ENCODE data around the gene CEP128. TPM values are rescaled to one million over a fixed set of nuclear protein-coding genes. Genes with fewer than 3 reads are reported as not detected.
"Not testable (repeated sequence)": the region's sequence is repeated elsewhere in the genome, so short reads cannot be mapped to it uniquely, and the experiment has no call there.

The CEP128 gene
- total RNA-seq, 2 experiments from 2014 or later, result 30.0 to 32.9 TPM

DNA sequence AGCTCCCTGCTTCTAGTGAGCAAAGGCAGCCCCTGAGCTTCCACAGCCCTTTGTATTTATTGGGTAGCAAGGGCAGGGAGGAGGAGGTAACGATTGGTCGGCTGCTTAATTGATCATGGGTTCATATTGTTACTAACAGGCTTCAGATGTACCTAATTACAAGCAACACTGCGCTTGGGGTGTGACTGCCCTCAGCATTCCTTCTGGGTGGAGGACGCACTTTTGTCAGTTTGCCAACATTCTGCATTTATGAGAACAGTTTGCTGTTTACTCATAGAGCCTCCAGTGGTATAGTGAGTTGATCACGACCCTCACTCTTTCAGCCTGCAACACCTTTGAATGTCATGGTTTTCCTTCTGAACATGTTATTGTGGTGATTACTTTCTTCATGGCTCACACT, 23.5 kb upstream of the CEP128 start:
- DNase-seq, result no peak
- no peak overlapping the region for H3K4me3 Mint-ChIP-seq
- POLR2A ChIA-PET, result interaction anchor here (0.9 kb wide), 1 partner anchor 8 kb away, joined by 3 read pairs; no protein-coding TSS in a partner anchor
- H3K36me3 Mint-ChIP-seq, result peaks cover 4% of the 10 kb centered on the region
- no peak overlapping the region for H3K27ac Mint-ChIP-seq
- peaks cover 21% of the 10 kb centered on the region for H3K27me3 Mint-ChIP-seq
- no peak for ATAC-seq (ENCODE audit: low read depth)
- peaks cover 3% of the 10 kb centered on the region for H3K4me1 Mint-ChIP-seq
- no peaks in the 10 kb centered on the region for H3K9me3 Mint-ChIP-seq

DNA sequence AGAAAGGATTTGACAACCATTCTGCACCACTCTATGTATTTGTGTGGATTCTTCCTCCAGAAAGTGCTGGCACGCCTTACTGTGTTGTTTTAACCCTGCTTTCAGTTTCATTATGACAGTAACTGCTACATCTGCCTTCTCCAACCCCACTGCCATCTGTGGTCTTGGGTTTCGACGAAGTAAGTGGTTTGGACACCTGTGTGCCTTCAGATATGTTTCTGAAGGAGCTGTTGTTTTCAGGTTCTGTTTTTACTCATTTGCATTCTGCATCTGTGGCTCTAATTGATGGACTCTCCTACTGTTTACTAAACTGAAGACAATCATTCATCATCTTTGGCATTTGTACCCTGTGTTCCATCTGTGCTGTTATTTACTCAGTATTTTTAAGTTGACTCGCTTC, 18.0 kb upstream of the CEP128 start:
- H3K36me3 Mint-ChIP-seq, result peaks cover 8% of the 10 kb centered on the region
- peaks cover 25% of the 10 kb centered on the region for H3K27me3 Mint-ChIP-seq
- POLR2A ChIA-PET, result interaction anchor here (0.7 to 2.0 kb wide), 7 partner anchors 19 to 262 kb away, joined by 3 to 16 read pairs (median 3); partner anchors contain the start of gene GTF2A1
- peaks cover 38% of the 10 kb centered on the region for H3K4me1 Mint-ChIP-seq
- DNase-seq (peak; percentile 45), ATAC-seq (ENCODE audit: low read depth) (peak; percentile 96)
- peak overlapping the region; percentile 71 for H3K4me3 Mint-ChIP-seq
- H3K27ac Mint-ChIP-seq, result peak overlapping the region; percentile 74
- H3K9me3 Mint-ChIP-seq, result no peaks in the 10 kb centered on the region

DNA sequence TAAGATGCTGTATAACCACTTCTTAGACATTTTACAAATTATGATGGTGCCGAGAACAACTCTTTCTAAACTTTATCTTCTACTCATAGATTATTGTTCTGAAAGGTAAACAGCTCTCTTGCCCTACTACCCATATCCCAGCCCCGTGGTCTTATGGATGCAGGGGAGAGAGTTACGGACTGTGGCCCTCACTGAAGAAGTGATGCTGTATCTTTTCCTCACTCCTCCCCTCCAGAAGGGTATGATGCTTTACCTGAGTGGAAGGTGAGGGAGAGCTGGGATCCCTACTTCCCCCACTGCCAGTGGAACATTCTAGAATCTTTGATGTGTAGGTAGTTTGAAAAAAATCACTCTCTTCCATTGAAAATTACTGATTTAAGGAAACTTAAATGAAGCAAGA, 17.4 kb upstream of the CEP128 start:
- Mint-ChIP-seq H3K4me1 (peaks cover 38% of the 10 kb centered on the region), H3K36me3 (peaks cover 8% of the 10 kb centered on the region), H3K9me3 (no peaks in the 10 kb centered on the region), H3K27ac (peak overlapping the region; percentile 74), H3K4me3 (peak overlapping the region; percentile 71), H3K27me3 (peaks cover 24% of the 10 kb centered on the region)
- no peak for DNase-seq
- ATAC-seq (ENCODE audit: low read depth), result no peak
- POLR2A ChIA-PET, result interaction anchor here (0.6 to 2.0 kb wide), 6 partner anchors 19 to 262 kb away, joined by 3 to 16 read pairs (median 4); partner anchors contain the start of gene GTF2A1

DNA sequence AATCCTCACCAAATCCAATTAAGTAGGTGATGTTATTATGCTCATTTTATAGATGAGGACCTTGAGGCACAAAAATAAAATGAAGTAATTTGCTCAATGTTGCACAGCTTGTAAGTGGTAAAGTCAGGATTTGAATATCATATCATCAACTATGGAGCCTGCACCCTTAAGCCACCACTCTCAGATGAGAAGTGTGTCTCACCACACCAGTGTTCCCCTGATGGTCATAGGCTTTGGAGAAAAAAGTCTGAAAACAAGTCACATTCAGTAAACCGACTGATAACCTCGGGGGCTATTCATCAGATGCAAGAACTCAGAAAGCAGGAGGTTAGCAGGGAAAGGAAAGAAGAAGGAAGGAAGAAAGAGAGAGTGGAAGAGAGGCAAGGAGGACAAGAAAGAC, 16.7 kb upstream of the CEP128 start:
- DNase-seq (no peak), ATAC-seq (ENCODE audit: low read depth) (no peak)
- H3K4me3 Mint-ChIP-seq, result peak overlapping the region; percentile 56
- POLR2A ChIA-PET, result interaction anchor here (0.6 to 2.0 kb wide), 3 partner anchors 20 to 262 kb away, joined by 3 to 16 read pairs (median 4); partner anchors contain the start of gene GTF2A1
- peaks cover 21% of the 10 kb centered on the region for H3K27me3 Mint-ChIP-seq
- peaks cover 38% of the 10 kb centered on the region for H3K4me1 Mint-ChIP-seq
- peak overlapping the region; percentile 57 for H3K27ac Mint-ChIP-seq
- H3K36me3 Mint-ChIP-seq, result peaks cover 8% of the 10 kb centered on the region
- no peaks in the 10 kb centered on the region for H3K9me3 Mint-ChIP-seq

DNA sequence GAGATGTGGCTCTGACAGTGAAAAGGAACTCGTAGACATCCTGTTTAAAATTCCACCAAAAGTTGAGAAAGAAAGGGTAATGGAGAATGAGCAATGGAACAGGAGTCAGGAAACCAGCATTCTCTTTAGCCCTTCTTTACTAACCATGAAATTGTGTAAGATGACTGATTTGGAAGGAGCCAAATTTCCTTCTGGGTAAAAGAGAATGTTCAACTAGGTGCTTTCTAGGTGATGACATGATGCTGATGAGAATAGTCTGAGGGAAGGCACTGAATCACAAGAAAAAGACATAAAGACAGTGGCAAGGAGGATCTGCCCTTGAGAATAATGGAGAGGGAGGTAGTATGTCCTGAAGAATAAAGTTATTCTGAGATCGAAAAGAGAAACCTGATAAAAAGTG, 16.1 kb upstream of the CEP128 start:
- Mint-ChIP-seq H3K9me3 (no peaks in the 10 kb centered on the region), H3K4me3 (no peak overlapping the region), H3K36me3 (peaks cover 8% of the 10 kb centered on the region), H3K27me3 (peaks cover 28% of the 10 kb centered on the region), H3K4me1 (peaks cover 38% of the 10 kb centered on the region), H3K27ac (peak overlapping the region; percentile 58)
- no peak for DNase-seq
- no peak for ATAC-seq (ENCODE audit: low read depth)
- POLR2A ChIA-PET, result no interaction called here

DNA sequence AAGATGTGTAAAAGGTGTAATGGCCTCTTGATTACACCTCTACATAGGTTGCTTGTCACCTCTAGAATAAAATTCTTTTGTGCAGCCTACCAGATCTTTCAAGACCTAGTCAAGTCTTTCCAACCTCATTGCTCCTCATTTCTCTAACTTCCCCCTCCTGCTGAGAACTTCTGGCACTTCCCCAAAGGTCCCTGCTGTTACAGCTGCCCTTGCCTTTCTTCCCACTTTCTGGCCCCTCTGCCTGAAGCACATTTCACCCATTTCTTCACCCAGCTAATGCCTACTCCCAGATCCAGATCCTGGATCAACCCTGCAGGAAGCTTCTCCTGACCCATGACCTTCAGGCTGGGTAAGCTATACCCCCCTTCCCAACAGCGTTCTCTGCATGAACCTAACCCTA, 15.4 kb upstream of the CEP128 start:
- peaks cover 33% of the 10 kb centered on the region for H3K27me3 Mint-ChIP-seq
- peaks cover 8% of the 10 kb centered on the region for H3K36me3 Mint-ChIP-seq
- DNase-seq, result no peak
- H3K4me3 Mint-ChIP-seq, result no peak overlapping the region
- no peaks in the 10 kb centered on the region for H3K9me3 Mint-ChIP-seq
- H3K4me1 Mint-ChIP-seq, result peaks cover 38% of the 10 kb centered on the region
- POLR2A ChIA-PET, result interaction anchor here (0.7 kb wide), 1 partner anchor 24 kb away, joined by 3 read pairs; no protein-coding TSS in a partner anchor
- ATAC-seq (ENCODE audit: low read depth), result no peak
- H3K27ac Mint-ChIP-seq, result no peak overlapping the region

DNA sequence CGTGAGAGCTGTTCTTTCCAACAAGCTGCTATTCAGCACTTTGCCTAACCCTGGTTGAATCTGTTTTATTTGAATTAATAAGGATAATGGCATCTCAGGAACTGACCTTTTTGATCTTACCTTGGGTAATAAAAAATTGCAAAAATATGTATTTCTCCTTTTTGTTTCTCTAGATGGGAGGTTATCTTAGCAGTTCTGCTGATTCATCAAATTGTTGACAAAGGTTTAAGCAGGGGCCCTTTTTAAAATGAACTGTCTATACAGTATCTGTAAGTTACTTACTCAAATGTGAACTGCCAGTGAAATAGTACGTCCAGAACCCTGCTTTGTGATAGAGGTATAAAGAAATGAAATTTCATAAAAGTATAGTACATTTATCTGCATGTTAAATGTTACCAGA, 14.6 kb upstream of the CEP128 start:
- Mint-ChIP-seq H3K27ac (no peak overlapping the region), H3K4me1 (peaks cover 38% of the 10 kb centered on the region), H3K9me3 (no peaks in the 10 kb centered on the region), H3K27me3 (peaks cover 38% of the 10 kb centered on the region), H3K4me3 (no peak overlapping the region), H3K36me3 (peaks cover 6% of the 10 kb centered on the region)
- ATAC-seq (ENCODE audit: low read depth), result no peak
- DNase-seq, result no peak
- POLR2A ChIA-PET, result no interaction called here

DNA sequence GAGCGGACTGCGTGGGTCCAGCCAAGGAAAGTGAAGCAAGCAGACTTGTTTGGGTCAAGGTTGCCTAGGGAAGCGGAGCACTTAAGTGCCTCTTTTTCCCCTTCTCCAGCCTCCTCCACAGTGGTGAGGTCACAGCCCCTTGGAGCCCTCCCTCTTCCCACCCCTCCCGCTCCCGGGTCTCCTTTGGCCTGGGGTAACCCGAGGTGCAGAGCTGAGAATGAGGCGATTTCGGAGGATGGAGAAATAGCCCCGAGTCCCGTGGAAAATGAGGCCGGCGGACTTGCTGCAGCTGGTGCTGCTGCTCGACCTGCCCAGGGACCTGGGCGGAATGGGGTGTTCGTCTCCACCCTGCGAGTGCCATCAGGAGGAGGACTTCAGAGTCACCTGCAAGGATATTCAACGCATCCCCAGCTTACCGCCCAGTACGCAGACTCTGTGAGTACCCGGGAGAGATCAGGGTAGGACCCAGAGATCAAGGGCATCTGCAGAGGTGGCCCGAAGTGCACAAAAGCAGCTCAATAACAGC, 13.9 kb upstream of the CEP128 start, which contains the start of gene TSHR:
TSHR (plus strand) TSS at position 206 of the 526 bp plus-strand sequence; CDS start at position 266, 60 bp downstream.
- Mint-ChIP-seq H3K4me1 (peaks cover 38% of the 10 kb centered on the region), H3K27ac (peak within 1 kb of the TSS; percentile 65), H3K4me3 (peak within 1 kb of the TSS; percentile 85), H3K27me3 (peaks cover 44% of the 10 kb centered on the region), H3K36me3 (peaks cover 6% of the 10 kb centered on the region), H3K9me3 (no peaks in the 10 kb centered on the region)
- ATAC-seq (ENCODE audit: low read depth) (no peak), DNase-seq (peak; percentile 40)
- POLR2A ChIA-PET, result interaction anchor here (0.6 to 1.1 kb wide), 2 partner anchors 11 to 263 kb away, joined by 3 read pairs; no protein-coding TSS in a partner anchor

DNA sequence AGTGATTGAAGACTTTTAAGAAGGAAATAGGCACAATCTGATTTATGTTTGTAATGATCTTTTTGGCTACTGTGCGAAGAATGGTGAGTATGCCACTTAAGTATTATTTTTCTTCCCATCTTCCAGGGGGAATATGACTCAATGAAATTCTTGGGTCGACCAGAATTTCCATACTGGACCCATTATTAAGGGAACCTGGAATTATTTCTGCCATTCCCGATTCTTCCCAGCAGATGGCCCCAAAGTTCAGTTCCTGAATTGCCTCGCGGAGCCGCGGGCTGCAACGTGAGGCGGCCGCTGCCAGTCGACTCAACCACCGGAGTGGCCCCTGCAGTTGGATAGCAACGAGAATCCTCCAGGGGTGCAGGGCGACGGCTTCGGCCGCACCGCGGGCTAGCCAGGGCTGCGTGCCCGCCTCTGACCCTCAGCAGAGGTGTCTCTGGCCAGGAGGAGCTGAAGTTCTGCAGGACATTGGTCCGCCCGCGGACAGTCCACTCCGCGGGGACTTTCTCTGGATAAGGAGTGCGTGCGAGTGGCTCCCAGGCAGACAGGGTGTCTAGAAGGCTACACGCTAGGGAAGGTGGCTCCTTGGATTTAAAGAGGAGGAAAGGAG, 13.3 kb upstream of the CEP128 start:
- Mint-ChIP-seq H3K27me3 (peaks cover 50% of the 10 kb centered on the region), H3K27ac (peak overlapping the region; percentile 65), H3K36me3 (peaks cover 6% of the 10 kb centered on the region), H3K4me1 (peaks cover 32% of the 10 kb centered on the region), H3K4me3 (peak overlapping the region; percentile 85), H3K9me3 (no peaks in the 10 kb centered on the region)
- ATAC-seq (ENCODE audit: low read depth) (peak; percentile 49), DNase-seq (peak; percentile 71)
- POLR2A ChIA-PET, result interaction anchor here (1.1 kb wide), 1 partner anchor 264 kb away, joined by 3 read pairs; no protein-coding TSS in a partner anchor

DNA sequence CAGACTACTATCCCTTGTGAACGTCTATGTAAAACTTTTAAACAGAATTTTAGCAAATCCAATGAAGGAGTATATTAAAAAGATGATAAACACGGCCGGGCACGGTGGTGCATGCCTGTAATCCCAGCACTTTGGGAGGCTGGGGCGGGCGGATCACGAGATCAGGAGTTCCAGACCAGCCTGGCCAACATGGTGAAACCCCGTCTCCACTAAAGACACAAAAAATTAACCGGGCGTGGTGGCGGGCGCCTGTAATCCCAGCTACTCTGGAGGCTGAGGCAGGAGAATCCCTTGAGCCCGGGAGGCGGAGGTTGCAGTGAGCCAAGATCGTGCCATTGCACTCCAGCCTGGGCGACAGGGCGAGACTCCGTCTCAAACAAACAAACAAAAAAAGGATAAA, 11.7 kb upstream of the CEP128 start:
- DNase-seq; H3K36me3 Mint-ChIP-seq; H3K27ac Mint-ChIP-seq; ATAC-seq (ENCODE audit: low read depth); H3K4me3 Mint-ChIP-seq; H3K9me3 Mint-ChIP-seq; POLR2A ChIA-PET: not testable (repeated sequence)
- H3K27me3 Mint-ChIP-seq, result peaks cover 56% of the 10 kb centered on the region
- H3K4me1 Mint-ChIP-seq, result peaks cover 19% of the 10 kb centered on the region

DNA sequence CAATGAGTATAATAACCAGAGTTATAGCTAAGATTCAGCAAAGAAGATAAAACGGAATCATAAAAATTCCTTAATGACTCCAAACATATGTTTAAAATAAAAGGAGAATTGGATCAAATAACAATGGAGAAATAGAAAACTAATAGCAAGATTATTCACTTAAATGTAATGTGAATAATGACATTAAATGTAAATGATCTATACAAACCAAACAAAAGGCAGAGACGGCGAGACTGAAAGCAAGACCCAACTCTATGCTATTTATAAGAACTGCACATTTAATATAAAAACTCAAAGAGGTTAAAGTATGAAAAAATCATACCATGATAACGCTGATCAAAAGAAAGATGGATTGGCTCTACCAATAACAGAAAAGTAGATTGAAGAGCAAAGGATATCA, 10.0 kb upstream of the CEP128 start:
- POLR2A ChIA-PET, result interaction anchor here (0.8 kb wide), 1 partner anchor 14 kb away, joined by 3 read pairs; no protein-coding TSS in a partner anchor
- DNase-seq (no peak), ATAC-seq (ENCODE audit: low read depth) (no peak)
- H3K9me3 Mint-ChIP-seq, result peaks cover 2% of the 10 kb centered on the region
- peaks cover 2% of the 10 kb centered on the region for H3K36me3 Mint-ChIP-seq
- peaks cover 12% of the 10 kb centered on the region for H3K4me1 Mint-ChIP-seq
- no peak overlapping the region for H3K27ac Mint-ChIP-seq
- H3K4me3 Mint-ChIP-seq, result no peak overlapping the region
- H3K27me3 Mint-ChIP-seq, result peaks cover 49% of the 10 kb centered on the region

DNA sequence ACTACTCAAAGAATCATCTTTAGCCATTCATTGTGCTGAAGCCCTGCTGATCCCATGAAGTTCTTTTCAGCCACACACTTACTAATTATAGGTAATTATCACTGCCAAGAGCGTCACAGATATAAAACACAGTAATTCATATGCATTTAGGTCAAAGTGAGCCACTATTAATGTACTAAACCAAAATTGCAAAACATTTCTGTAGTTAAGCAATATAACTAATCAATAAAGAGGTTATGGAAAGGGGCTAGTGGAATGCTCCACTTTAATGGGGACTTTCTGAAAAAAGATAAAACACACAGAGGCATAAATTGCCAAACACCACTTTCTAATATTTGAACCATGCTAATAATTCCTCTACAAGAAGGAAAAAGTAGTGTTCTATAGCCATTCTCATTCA, 6.8 kb upstream of the CEP128 start:
- DNase-seq (no peak), ATAC-seq (ENCODE audit: low read depth) (no peak)
- Mint-ChIP-seq H3K36me3 (peaks cover 5% of the 10 kb centered on the region), H3K27ac (no peak overlapping the region), H3K4me3 (no peak overlapping the region), H3K27me3 (peaks cover 35% of the 10 kb centered on the region), H3K4me1 (peaks cover 1% of the 10 kb centered on the region), H3K9me3 (peaks cover 3% of the 10 kb centered on the region)
- POLR2A ChIA-PET, result no interaction called here

DNA sequence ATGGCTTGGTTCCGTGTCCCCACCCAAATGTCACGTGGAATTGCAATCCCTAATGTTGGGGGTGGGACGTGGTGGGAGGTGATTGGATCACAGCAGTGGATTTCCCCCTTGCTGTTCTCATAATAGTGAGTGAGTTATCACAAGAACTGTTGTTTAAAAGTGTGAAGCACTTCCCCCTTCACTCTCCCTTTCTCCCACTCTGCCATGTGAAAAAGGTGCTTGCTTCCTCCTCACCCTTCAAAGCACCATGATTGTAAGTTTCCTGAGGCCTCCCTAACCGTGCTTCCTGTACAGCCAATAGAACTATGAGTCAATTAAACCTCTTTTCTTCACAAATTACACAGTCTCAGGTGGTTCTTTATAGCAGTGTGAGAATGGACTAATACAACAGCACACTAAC, 5.3 kb upstream of the CEP128 start:
- Mint-ChIP-seq H3K4me1 (peaks cover 12% of the 10 kb centered on the region), H3K27ac (no peak overlapping the region), H3K9me3 (peaks cover 3% of the 10 kb centered on the region), H3K36me3 (peaks cover 5% of the 10 kb centered on the region), H3K27me3 (peaks cover 23% of the 10 kb centered on the region), H3K4me3 (no peak overlapping the region)
- POLR2A ChIA-PET, result no interaction called here
- ATAC-seq (ENCODE audit: low read depth) (no peak), DNase-seq (no peak)

DNA sequence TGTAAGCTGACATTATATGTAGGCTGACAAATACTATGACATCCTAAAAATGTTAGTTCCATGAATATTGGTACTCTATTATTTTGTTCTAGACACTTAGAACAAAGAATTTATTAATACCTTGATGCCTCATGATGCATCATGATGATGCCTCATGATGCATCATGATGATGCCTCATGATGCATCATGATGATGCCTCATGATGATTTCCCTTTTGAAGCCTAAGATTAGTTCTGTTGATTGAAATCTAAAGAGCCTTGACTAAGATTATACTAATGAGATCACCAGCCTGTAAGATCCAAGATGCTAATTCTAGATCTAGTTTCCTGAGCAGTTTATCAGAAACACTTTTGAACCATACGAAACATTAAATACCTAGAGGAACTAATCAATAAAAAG, 4.6 kb upstream of the CEP128 start:
- no peak for DNase-seq
- Mint-ChIP-seq H3K27me3 (peaks cover 18% of the 10 kb centered on the region), H3K36me3 (peaks cover 5% of the 10 kb centered on the region), H3K9me3 (peaks cover 3% of the 10 kb centered on the region), H3K27ac (no peak overlapping the region), H3K4me3 (no peak overlapping the region), H3K4me1 (peaks cover 12% of the 10 kb centered on the region)
- no peak for ATAC-seq (ENCODE audit: low read depth)
- POLR2A ChIA-PET, result no interaction called here
